ENCODE results near the gene PNPO. TPM values are rescaled to one million over a fixed set of nuclear protein-coding genes. Genes with fewer than 3 reads are reported as not detected.
A peak's percentile ranks its signal among the peaks of the same experiment; 100 is the strongest.

The PNPO gene
- 10 to 100 TPM; 30.9 to 36.5 TPM for total RNA-seq

DNA sequence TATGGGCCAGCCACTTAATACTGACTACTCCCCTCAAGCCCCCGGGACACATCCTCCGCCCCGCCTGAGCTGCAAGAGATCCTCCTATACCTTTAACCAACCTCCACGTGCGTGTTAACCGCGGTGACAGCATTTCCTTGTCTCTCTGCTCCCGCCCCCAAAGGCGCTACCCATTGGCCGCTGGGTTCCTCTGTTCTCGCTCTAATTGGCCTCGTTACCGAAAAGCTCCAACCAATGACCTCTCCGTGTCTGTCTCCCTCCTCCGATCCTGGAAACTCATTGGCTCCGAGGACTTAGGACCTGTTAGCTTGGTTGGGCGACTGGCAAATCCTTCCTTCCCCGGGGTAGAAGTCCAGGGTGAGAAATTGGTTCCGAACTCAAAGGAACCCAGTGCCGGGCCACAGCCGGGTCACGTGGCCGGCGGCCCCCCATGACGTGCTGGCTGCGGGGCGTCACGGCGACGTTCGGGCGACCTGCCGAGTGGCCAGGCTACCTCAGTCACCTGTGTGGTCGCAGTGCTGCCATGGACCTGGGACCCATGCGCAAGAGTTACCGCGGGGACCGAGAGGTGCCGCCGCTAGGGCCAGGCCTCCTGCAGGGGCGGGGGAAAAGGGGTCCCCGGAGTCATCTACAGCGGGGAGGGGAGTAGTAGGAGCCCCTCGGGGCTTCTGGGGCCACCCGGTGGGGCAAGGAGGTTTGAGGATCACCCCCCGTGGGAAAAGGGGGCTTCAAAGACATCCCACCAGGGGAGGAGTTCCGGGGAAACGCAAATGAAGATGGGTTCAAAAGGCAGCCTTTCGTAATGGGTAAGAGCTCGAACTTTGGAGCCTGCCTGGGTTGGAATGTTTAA, at the start of gene PNPO:
PNPO (plus strand) TSS at position 326 of the 850 bp plus-strand sequence; CDS start at position 431, 105 bp downstream.
- no peaks in the 10 kb centered on the region for H3K9me3 Mint-ChIP-seq
- peak within 1 kb of the TSS; percentile 85 for H3K27ac Mint-ChIP-seq
- H3K27me3 Mint-ChIP-seq, result no peaks in the 10 kb centered on the region
- H3K36me3 Mint-ChIP-seq (ENCODE audit: low read depth), result peaks cover 15% of the 10 kb centered on the region
- H3K4me3 Mint-ChIP-seq, result peak within 1 kb of the TSS; percentile 91
- peaks cover 49% of the 10 kb centered on the region for H3K4me1 Mint-ChIP-seq
- CTCF ChIA-PET, result interaction anchor here (0.6 to 3.4 kb wide), 14 partner anchors 9 to 104 kb away, joined by 3 to 21 read pairs (median 4); partner anchors contain the start of genes CDK5RAP3 and SCRN2
- POLR2A ChIA-PET, result interaction anchor here (0.9 to 1.6 kb wide), 2 partner anchors 18 to 29 kb away, joined by 3 to 4 read pairs; no protein-coding TSS in a partner anchor
- DNase-seq, result peak; percentile 98

DNA sequence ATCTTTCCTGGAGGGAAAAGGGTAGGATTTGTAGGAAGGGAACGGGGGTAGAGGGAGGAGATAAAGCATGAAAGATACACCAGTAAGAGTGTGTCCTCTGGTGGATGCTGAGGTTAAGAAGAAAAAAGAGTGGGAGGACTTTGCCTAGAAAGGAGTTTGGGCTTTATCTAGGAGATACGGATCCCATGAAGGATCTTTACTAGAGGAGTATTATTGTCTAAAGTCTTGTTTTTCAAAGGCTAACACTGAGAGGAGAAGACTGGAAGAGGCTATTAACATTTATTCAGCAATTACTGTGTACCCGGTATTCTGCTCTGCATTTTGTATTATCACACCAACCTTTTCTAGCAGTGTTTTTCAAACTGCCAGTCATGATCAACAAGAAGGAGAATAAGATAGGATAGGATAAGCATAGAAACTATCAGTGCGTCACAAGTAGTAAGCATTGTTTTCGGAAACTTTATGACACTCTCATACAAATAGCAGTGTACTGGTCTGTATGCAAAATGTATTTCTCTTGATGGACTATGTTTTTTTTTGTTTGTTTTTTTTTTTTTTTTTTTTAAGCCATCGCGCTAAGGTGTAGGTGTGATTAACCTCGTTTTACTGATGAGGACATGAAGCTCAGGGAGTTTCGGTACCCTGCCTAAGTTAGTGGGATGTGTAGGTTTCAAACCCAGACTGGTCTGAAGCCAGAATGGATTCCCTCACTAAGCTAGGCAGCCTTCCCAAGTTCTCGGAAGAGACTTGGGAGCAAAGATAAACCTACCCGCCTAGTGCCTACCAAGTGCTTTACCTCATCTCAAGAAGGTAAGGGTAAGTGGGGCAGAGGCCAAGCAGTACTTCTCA, 46.6 kb upstream of the PNPO start:
- Mint-ChIP-seq H3K4me3 (peak overlapping the region; percentile 93), H3K4me1 (peaks cover 54% of the 10 kb centered on the region), H3K27ac (peak overlapping the region; percentile 100), H3K27me3 (no peaks in the 10 kb centered on the region), H3K36me3 (ENCODE audit: low read depth) (peaks cover 23% of the 10 kb centered on the region), H3K9me3 (no peaks in the 10 kb centered on the region)
- POLR2A ChIA-PET, result interaction anchor here (0.9 to 1.4 kb wide), 3 partner anchors 44 to 76 kb away, joined by 5 to 6 read pairs (median 5); partner anchors contain the start of genes CDK5RAP3, LRRC46, MRPL10 and SP6
- CTCF ChIA-PET, result interaction anchor here (0.6 to 15.3 kb wide), 6 partner anchors 10 to 75 kb away, joined by 3 to 344 read pairs (median 4); partner anchors contain the start of genes LRRC46, MRPL10, SCRN2 and SP6
- DNase-seq, result no peak

DNA sequence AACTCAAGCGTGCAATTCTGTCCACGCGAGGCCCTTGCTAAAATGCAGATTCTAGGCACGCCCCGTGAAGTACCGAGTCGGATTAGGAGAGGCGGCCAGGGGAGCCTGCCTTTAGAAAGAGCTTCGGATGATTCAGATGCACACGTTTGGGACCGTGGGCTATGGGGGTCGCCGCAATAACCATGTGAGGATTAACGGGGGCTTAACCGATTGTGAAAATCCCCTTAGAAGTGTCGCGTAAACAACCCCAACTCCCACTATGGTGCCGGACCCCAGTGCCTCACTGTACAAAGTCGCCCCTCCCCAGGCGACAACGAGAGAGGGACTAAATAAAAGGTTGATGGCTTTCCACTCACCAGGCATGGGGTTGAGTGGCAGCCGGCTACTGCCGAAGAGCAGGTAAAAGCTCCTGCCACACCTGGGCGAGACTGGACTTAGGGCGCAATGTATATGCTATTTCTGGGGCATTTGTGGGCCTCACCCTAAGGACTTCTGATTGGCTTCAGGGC, 46.0 kb upstream of the PNPO start:
- POLR2A ChIA-PET, result interaction anchor here (0.6 to 1.4 kb wide), 5 partner anchors 45 to 120 kb away, joined by 3 to 6 read pairs (median 5); partner anchors contain the start of genes CDK5RAP3, LRRC46, MRPL10 and SP6
- peak; percentile 47 for DNase-seq
- peak overlapping the region; percentile 100 for H3K27ac Mint-ChIP-seq
- H3K36me3 Mint-ChIP-seq (ENCODE audit: low read depth), result peaks cover 26% of the 10 kb centered on the region
- peak overlapping the region; percentile 93 for H3K4me3 Mint-ChIP-seq
- H3K27me3 Mint-ChIP-seq, result no peaks in the 10 kb centered on the region
- peaks cover 54% of the 10 kb centered on the region for H3K4me1 Mint-ChIP-seq
- no peaks in the 10 kb centered on the region for H3K9me3 Mint-ChIP-seq
- CTCF ChIA-PET, result interaction anchor here (1.1 to 15.3 kb wide), 6 partner anchors 10 to 75 kb away, joined by 3 to 344 read pairs (median 6); partner anchors contain the start of genes LRRC46, MRPL10, SCRN2 and SP6

DNA sequence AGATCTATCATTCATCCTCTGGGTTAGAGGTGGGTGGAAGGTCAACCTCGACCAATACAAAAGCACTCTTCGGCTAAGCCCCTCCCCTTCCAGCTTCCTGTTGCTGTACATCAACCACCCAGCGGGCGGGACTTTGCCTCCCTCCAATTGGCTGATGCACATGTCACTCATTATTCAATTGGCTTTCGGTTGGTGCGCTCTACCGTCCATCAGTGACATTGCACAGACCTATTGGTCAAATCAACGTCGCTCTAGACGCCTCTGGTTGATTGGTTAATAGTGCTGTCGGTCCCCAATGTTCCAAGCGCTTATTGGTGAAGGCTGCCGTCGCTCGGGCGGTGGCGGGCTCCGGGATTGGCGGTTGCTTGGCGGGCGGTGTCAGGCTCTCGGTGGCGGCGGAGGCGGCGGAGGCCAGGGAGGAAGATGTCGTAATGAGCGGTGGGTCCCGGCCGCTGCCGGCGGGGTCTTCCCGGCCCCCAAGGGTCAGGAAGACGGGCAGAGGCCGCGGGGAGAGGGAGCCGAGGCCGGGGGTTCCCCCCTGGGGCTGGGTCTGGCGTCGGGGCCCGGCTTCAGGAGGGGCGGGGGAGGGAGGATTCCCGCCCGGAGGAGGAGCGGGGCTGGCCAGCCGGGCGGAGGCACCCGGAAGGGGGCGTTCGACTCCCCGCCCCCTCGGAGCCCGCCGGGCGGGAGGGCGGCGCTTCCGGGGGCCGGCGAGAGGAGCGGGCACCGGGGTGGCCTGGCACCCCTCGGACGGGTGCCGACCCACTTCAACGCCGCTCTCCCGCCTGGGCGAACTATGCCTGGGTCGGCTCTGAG, 45.3 kb upstream of the PNPO start, which contains the start of gene SP2:
SP2 (plus strand) TSS at position 381 of the 816 bp plus-strand sequence; CDS start at position 432, 51 bp downstream.
- Mint-ChIP-seq H3K27ac (peak within 1 kb of the TSS; percentile 100), H3K4me3 (peak within 1 kb of the TSS; percentile 93), H3K9me3 (no peaks in the 10 kb centered on the region)

DNA sequence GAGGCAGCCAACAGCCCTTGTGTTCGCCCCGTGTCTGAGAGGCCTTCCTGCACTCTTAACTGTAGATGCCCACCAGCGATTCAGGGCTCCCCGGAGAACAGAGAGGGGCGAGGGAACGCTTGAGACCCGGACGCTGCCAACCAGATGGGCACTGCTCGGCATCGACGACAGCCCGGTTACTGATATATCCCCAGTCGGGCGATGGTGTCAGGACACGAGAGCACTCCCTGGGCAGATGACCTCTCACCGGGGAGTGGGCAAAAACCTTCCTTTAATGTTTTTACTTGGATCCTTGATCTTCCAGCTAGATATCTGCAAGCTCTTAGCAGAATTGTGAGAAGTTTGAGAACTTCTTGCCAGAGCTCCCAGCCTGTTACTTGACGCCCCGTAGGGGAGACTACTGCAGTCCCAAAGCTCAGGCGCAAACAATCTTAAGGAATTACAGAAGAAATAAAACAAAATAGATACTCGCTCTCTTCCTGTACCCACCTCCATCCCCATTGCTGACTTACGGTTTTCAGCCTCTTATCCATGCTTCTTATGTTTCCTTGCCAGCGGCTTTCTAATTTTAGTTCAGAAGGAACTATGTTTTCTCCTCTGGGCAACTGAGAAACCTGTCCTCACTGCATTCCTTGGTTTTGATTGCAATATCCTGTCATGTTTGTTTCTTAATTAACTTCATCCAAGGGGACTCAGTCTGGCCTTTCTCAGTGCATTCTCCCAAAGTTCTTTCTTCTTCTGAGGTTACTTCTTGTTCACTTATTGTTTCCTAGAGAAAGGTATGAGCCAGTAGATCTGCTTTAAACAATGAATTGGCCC, 44.5 kb upstream of the PNPO start:
- CTCF ChIA-PET, result interaction anchor here (2.4 kb wide), 1 partner anchor 73 kb away, joined by 9 read pairs; the partner anchor contains the start of gene CDK5RAP3
- no peaks in the 10 kb centered on the region for H3K27me3 Mint-ChIP-seq
- DNase-seq, result no peak
- H3K9me3 Mint-ChIP-seq, result no peaks in the 10 kb centered on the region
- H3K4me1 Mint-ChIP-seq, result peaks cover 46% of the 10 kb centered on the region
- H3K27ac Mint-ChIP-seq, result peak overlapping the region; percentile 92
- H3K36me3 Mint-ChIP-seq (ENCODE audit: low read depth), result peaks cover 26% of the 10 kb centered on the region
- POLR2A ChIA-PET, result no interaction called here
- H3K4me3 Mint-ChIP-seq, result peak overlapping the region; percentile 91

More for the DNA sequence above, 45.3 kb upstream of the PNPO start, which contains the start of gene SP2:
- DNase-seq, result peak; percentile 100
- H3K4me1 Mint-ChIP-seq, result peaks cover 54% of the 10 kb centered on the region
- ChIA-PET CTCF (interaction anchor here (1.1 to 15.3 kb wide), 6 partner anchors 10 to 74 kb away, joined by 3 to 344 read pairs (median 6); partner anchors contain the start of genes LRRC46, MRPL10, SCRN2 and SP6), POLR2A (interaction anchor here (0.6 to 1.4 kb wide), 5 partner anchors 45 to 119 kb away, joined by 3 to 6 read pairs (median 5); partner anchors contain the start of genes CDK5RAP3, LRRC46, MRPL10 and SP6)
- H3K27me3 Mint-ChIP-seq, result no peaks in the 10 kb centered on the region
- peaks cover 26% of the 10 kb centered on the region for H3K36me3 Mint-ChIP-seq (ENCODE audit: low read depth)

DNA sequence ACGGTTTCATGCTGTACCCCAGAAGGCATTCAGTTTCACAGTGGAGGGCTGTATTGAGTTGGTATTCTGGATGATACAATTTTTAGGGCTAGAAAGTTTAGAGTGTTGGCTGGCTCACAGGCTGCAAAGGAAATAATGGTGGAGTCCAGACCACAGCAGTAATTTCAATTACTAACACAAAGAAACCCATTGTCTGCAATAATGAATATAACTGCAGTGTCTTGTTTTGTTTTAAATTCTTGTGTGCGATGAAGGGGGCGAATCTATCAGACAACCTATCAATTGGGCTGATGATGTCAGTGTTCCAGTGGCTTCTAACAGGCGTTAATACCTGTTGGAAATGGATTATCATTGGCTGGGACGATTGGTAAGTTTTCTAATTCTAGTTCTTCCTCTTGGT, 43.8 kb upstream of the PNPO start:
- Mint-ChIP-seq H3K27ac (no peak overlapping the region), H3K36me3 (ENCODE audit: low read depth) (peaks cover 30% of the 10 kb centered on the region), H3K27me3 (no peaks in the 10 kb centered on the region), H3K4me1 (peaks cover 45% of the 10 kb centered on the region), H3K4me3 (peak overlapping the region; percentile 91), H3K9me3 (no peaks in the 10 kb centered on the region)
- ChIA-PET CTCF (interaction anchor here (2.4 kb wide), 1 partner anchor 73 kb away, joined by 9 read pairs; the partner anchor contains the start of gene CDK5RAP3), POLR2A (no interaction called here)
- no peak for DNase-seq

DNA sequence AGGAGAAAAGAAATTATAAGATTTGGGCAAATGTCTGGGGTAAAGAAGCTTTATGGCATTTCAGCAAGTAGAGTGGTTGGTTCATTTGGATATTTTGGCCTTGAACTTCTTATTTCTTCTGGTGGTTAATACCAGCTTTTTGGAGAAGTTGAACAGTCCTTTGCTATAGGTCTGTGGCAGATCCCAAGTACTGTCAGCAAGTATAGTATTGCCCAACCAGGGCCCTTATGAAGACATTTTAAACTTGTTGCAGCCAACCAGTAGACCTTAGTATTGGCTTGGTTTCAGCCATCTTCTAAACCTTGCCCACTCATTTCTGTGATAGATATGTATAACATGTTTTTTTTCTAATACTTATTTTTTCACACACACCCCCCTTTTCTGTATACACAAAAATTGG, 43.1 kb upstream of the PNPO start:
- Mint-ChIP-seq H3K4me1 (peaks cover 45% of the 10 kb centered on the region), H3K4me3 (peak overlapping the region; percentile 40), H3K9me3 (no peaks in the 10 kb centered on the region), H3K27me3 (no peaks in the 10 kb centered on the region), H3K36me3 (ENCODE audit: low read depth) (peaks cover 32% of the 10 kb centered on the region), H3K27ac (no peak overlapping the region)
- ChIA-PET CTCF (interaction anchor here (2.4 kb wide), 1 partner anchor 72 kb away, joined by 9 read pairs; the partner anchor contains the start of gene CDK5RAP3), POLR2A (no interaction called here)
- DNase-seq, result no peak

DNA sequence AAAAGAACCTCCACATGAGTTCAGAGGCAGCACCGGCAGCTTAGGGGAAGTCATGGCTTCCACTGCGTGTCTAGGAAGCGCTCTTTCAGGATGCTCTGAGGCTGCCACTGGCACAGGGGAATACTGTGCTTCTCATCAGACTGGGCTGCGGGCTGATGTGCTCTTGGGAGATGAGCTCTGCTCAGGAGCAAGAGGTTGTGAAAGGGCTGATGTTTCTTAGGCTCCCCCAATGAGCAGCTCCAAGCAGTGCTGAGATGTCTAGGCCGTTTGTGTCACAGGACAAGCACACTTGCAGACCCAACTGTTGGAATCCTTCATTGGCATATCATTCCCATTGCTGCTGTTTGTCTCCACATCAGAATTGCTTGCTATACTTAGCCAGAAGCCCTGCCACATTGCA, 41.7 kb upstream of the PNPO start:
- Mint-ChIP-seq H3K9me3 (no peaks in the 10 kb centered on the region), H3K36me3 (ENCODE audit: low read depth) (peaks cover 36% of the 10 kb centered on the region), H3K4me1 (peaks cover 32% of the 10 kb centered on the region), H3K4me3 (no peak overlapping the region), H3K27me3 (no peaks in the 10 kb centered on the region), H3K27ac (no peak overlapping the region)
- DNase-seq, result no peak
- ChIA-PET POLR2A (interaction anchor here (0.6 kb wide), 1 partner anchor 961 kb away, joined by 3 read pairs; no protein-coding TSS in a partner anchor), CTCF (interaction anchor here (0.9 to 1.5 kb wide), 3 partner anchors 10 to 59 kb away, joined by 3 to 6 read pairs (median 4); partner anchors contain the start of gene SCRN2)

DNA sequence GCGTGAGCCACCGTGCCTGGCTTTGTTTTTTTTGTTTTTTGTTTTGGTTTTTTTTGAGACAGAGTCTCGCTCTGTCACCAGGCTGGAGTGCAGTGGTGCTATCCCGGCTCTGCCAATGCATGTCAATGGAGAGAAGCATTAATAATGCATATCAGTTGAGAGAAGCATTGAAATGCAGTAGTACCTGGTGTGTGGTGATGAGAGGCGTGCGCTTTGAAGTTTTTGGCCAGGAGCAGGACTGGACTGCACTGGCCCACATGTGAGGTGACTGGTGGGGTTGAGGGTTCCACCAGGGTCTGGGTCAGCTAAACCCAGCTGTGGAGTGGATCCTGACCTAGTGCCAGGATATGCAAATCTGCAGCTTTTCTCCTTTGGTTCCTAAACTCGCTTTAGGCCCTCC, 39.9 kb upstream of the PNPO start:
- Mint-ChIP-seq H3K27ac (no peak overlapping the region), H3K27me3 (no peaks in the 10 kb centered on the region), H3K4me3 (no peak overlapping the region), H3K9me3 (no peaks in the 10 kb centered on the region), H3K4me1 (peaks cover 29% of the 10 kb centered on the region), H3K36me3 (ENCODE audit: low read depth) (peaks cover 38% of the 10 kb centered on the region)
- ChIA-PET CTCF (interaction anchor here (0.8 kb wide), 1 partner anchor 69 kb away, joined by 3 read pairs; the partner anchor contains the start of gene CDK5RAP3), POLR2A (interaction anchor here (0.5 kb wide), 1 partner anchor 267 kb away, joined by 3 read pairs; no protein-coding TSS in a partner anchor)
- DNase-seq, result no peak

DNA sequence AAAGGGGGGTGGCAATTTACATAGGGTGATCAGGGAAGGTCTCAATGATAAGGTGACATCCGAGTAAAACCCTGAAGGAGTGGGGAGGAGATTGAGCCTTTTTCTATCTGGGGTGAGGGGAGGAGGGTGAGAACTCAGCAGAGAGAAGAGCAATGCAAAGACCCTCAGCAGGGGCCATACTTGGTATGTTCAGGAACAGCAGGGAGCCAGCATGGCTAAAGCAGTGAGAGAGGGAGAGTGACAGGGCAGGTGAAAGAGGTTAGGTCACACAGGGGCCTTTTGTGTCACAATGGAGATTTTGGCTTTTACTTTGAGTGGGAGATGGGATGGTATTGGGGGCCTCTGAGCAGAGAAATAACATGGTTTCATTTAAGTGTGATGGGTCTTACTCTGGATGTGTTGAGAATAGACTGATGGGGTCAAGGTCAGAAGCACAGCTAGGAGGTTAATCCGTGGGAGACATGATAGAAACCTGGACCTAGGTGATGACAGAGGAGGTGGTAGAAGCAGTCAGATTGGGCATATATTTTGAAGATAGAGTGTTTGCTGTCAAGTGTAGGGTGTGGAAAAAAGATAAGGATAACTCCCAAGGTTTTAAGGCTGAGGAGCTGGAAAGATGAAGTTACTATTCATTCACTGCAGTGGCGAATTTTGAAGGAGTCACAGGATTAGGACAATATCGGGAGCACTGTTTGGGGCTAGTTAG, 39.2 kb upstream of the PNPO start:
- Mint-ChIP-seq H3K27ac (no peak overlapping the region), H3K4me3 (no peak overlapping the region), H3K9me3 (no peaks in the 10 kb centered on the region), H3K36me3 (ENCODE audit: low read depth) (peaks cover 38% of the 10 kb centered on the region), H3K4me1 (peaks cover 30% of the 10 kb centered on the region), H3K27me3 (no peaks in the 10 kb centered on the region)
- ChIA-PET CTCF (interaction anchor here (0.8 to 1.7 kb wide), 3 partner anchors 16 to 68 kb away, joined by 3 read pairs; partner anchors contain the start of gene CDK5RAP3), POLR2A (no interaction called here)
- no peak for DNase-seq
